K562 (cell line): ENCODE measurements around the gene CPNE2. TPM values are rescaled to one million over a fixed set of nuclear protein-coding genes. Genes with fewer than 3 reads are reported as not detected.

Experiments
- ATAC-seq: fragments of 200-7000 bp; cut with Tn5 transposase; 3 replicates; pipeline ENCODE4 v1.9.1; 2020; ENCODE audit warnings: moderate library complexity
- BruUV-seq: library from RNA; stranded (reverse); fragments of 400-500 nt; replicated peaks from 2 replicates; lab custom pipeline; 2021; lab: Mats Ljungman, UMichigan
- CTCF ChIA-PET: fragments of 300-600 bp; formaldehyde crosslinking; extraction: SDS; loops from one replicate; lab custom pipeline; 2021; ENCODE audit warnings: low intra/inter-chr PET ratio; lab: Yijun Ruan, JAX
- POLR2A ChIA-PET: fragments of 300-600, 350-650 bp; sonication (Branson Sonifier 250); formaldehyde crosslinking; extraction: SDS; loops from one replicate; lab custom pipeline; 2021; ENCODE audit warnings: antibody characterized with exemption, inconsistent platforms; lab: Yijun Ruan, JAX
- DNase-seq, 4 experiments: peaks; one replicate each; pipeline versions ENCODE4 v3.0.0 to v3.0.0-alpha.2; 2011 to 2018; ENCODE audit warnings: low spot score in 3 of 4, mixed read lengths in 3 of 4; ENCODE audit errors: extremely low read depth in 1 of 4
- FAIRE-seq: peaks from 2 replicates; lab custom pipeline; 2011; peaks lifted over from hg19 to GRCh38; lab: Jason Lieb, UNC
- H2AFZ ChIP-seq: 2 replicates; pipeline ENCODE4 v1.6.0; 2011; ENCODE audit warnings: low read depth, low read length, control low read depth, inconsistent platforms
- H3K27ac ChIP-seq: fragments of 200-600 bp; 3 replicates; pipeline ENCODE4 v1.8.0; 2011; ENCODE audit warnings: low read depth, mild to moderate bottlenecking, control low read depth, inconsistent platforms, low read length, moderate library complexity, mixed read lengths; ENCODE audit errors: extremely low read depth
- H3K27me3 ChIP-seq, 2 experiments: fragments of 300-600 bp in 1 of 2; 2 replicates in 1 of 2; 3 replicates in 1 of 2; pipeline versions ENCODE4 v1.6.0 to v1.8.0; 2011; ENCODE audit warnings: inconsistent platforms in 2 of 2, low read length in 2 of 2, mild to moderate bottlenecking in 1 of 2, mixed read lengths in 1 of 2, moderate library complexity in 1 of 2; ENCODE audit not compliant: control insufficient read depth in 2 of 2, insufficient read depth in 2 of 2
- H3K36me3 ChIP-seq: fragments of 300-600 bp; 3 replicates; pipeline ENCODE4 v1.8.0; 2011; ENCODE audit warnings: mild to moderate bottlenecking, low read length, inconsistent platforms; ENCODE audit not compliant: control insufficient read depth, insufficient read depth
- H3K4me1 ChIP-seq, 2 experiments: fragments of 200-600 bp in 1 of 2; replicated peaks in 1 of 2; 2 replicates in 1 of 2; 3 replicates in 1 of 2; pipeline versions ENCODE4 v1.5.1 to v1.8.0; 2011; ENCODE audit warnings: inconsistent platforms in 2 of 2, low read length in 2 of 2, mild to moderate bottlenecking in 1 of 2, mixed read lengths in 1 of 2, moderate library complexity in 1 of 2; ENCODE audit not compliant: control insufficient read depth in 2 of 2, insufficient read depth in 2 of 2
- H3K4me2 ChIP-seq: 2 replicates; pipeline ENCODE4 v1.6.1; 2011; ENCODE audit warnings: low read length, control low read depth, inconsistent platforms, mixed read lengths; ENCODE audit not compliant: insufficient read depth
- H3K4me3 ChIP-seq: fragments of 200-600 bp; sonication (generic), shearing (Covaris generic); 2 replicates; pipeline ENCODE4 v1.5.1; 2016; ENCODE audit warnings: control low read depth, inconsistent platforms
- H3K79me2 ChIP-seq: fragments of 200-600 bp; 3 replicates; pipeline ENCODE4 v1.8.0; 2011; ENCODE audit warnings: low read length, inconsistent platforms; ENCODE audit not compliant: control insufficient read depth, insufficient read depth
- H3K9ac ChIP-seq, 2 experiments: 2 replicates each; pipeline versions ENCODE4 v1.6.0 to v1.6.1; 2011; ENCODE audit warnings: low read depth in 2 of 2, low read length in 2 of 2, control low read depth in 1 of 2, inconsistent platforms in 1 of 2, mild to moderate bottlenecking in 1 of 2, mixed read lengths in 1 of 2; ENCODE audit not compliant: insufficient read depth in 1 of 2
- H3K9me1 ChIP-seq: one replicate; pipeline ENCODE4 v1.6.0; 2011; ENCODE audit warnings: inconsistent platforms, mild to moderate bottlenecking, low read length, moderate library complexity; ENCODE audit not compliant: control insufficient read depth, insufficient read depth
- H3K9me3 ChIP-seq: replicated peaks from 2 replicates; pipeline ENCODE4 v1.5.1; 2011; ENCODE audit warnings: low read depth, low read length, inconsistent platforms; ENCODE audit not compliant: control insufficient read depth, insufficient read depth
- H4K20me1 ChIP-seq: replicated peaks from 2 replicates; pipeline ENCODE4 v1.6.1; 2011; ENCODE audit warnings: low read length, inconsistent platforms, mixed read lengths; ENCODE audit not compliant: control insufficient read depth, insufficient read depth
- AFF4 ChIP-seq: sonication (generic); formaldehyde crosslinking; IDR thresholded peaks from 2 replicates; pipeline ENCODE4 v1.8.0; 2023; ENCODE audit warnings: mild to moderate bottlenecking, missing genetic modification reagents
- CXXC5 ChIP-seq: fragments of 250-450 bp; sonication (Bioruptor Pico); IDR thresholded peaks from 2 replicates; pipeline ENCODE4 v1.8.0; 2022; ENCODE audit warnings: inconsistent platforms, mild to moderate bottlenecking, moderate library complexity
- FOXA1 ChIP-seq: fragments of 450-650 bp; IDR thresholded peaks from 2 replicates; pipeline ENCODE4 v1.6.1; 2016; ENCODE audit warnings: mild to moderate bottlenecking, borderline replicate concordance
- MCM7 ChIP-seq, 2 experiments: fragments of 450-650 bp; IDR thresholded peaks; 2 replicates each; pipeline ENCODE4 v1.6.1; 2016 to 2018
- NFATC3 ChIP-seq: fragments of 450-650 bp; IDR thresholded peaks from 2 replicates; pipeline ENCODE4 v1.6.1; 2017; ENCODE audit warnings: mild to moderate bottlenecking
- NR1H2 ChIP-seq: sonication (generic); formaldehyde crosslinking; IDR thresholded peaks from 2 replicates; pipeline ENCODE4 v1.4.0; 2020; ENCODE audit warnings: mild to moderate bottlenecking, missing genetic modification reagents
- RFX5 ChIP-seq: IDR thresholded peaks from 2 replicates; pipeline ENCODE4 v1.6.1; 2011; ENCODE audit warnings: low read depth, mild to moderate bottlenecking, improper control_type of control experiment, low read length
- SRSF9 ChIP-seq: fragments of 200-400 bp; formaldehyde crosslinking; IDR thresholded peaks from 2 replicates; pipeline ENCODE4 v1.6.1; 2017; ENCODE audit warnings: low read depth, low read length, borderline replicate concordance
- TCF7L2 ChIP-seq: fragments of 150-350 bp; IDR thresholded peaks from 2 replicates; pipeline ENCODE4 v1.6.1; 2016; ENCODE audit warnings: low read depth, mild to moderate bottlenecking, low read length, moderate library complexity
- ZNF175 ChIP-seq: fragments of 200-800 bp; sonication (Bioruptor generic); IDR thresholded peaks from 2 replicates; pipeline ENCODE4 v1.6.1; 2016; ENCODE audit warnings: low read depth, mild to moderate bottlenecking, missing genetic modification characterization, missing compliant biosample characterization
- ZNF280B ChIP-seq: fragments of 250-450 bp; sonication (Bioruptor Pico); IDR thresholded peaks from 2 replicates; pipeline ENCODE4 v1.5.1; 2021; ENCODE audit warnings: mild to moderate bottlenecking
- ZNF311 ChIP-seq: fragments of 250-450 bp; sonication (Bioruptor Pico); IDR thresholded peaks from 2 replicates; pipeline ENCODE4 v1.4.0; 2020; ENCODE audit warnings: mild to moderate bottlenecking, moderate library complexity
- ZNF583 ChIP-seq: fragments of 250-450 bp; sonication (Bioruptor Pico); IDR thresholded peaks from 2 replicates; pipeline ENCODE4 v1.4.0; 2020
- ZNF699 ChIP-seq: fragments of 250-450 bp; sonication (Bioruptor Pico); IDR thresholded peaks from 2 replicates; pipeline ENCODE4 v1.8.0; 2021; ENCODE audit warnings: mild to moderate bottlenecking, moderate library complexity; ENCODE audit not compliant: insufficient replicate concordance
- ZNF778 ChIP-seq: fragments of 450-650 bp; formaldehyde crosslinking; IDR thresholded peaks from 2 replicates; pipeline ENCODE4 v1.4.0; 2020; ENCODE audit warnings: mild to moderate bottlenecking, moderate library complexity
- WGBS: fragments of 100-300 bp; shearing (Covaris generic); methylation state at CpG from one replicate; pipeline ENCODE4 v1.1.6; 2016; ENCODE audit warnings: low coverage, mixed read lengths; ENCODE audit not compliant: insufficient coverage; ENCODE audit errors: missing lambda C conversion rate; 5-methylcytosine and 5-hydroxymethylcytosine counted together
- in situ Hi-C: fragments of 300-500 bp; cut with MboI; formaldehyde crosslinking; loops from 4 replicates; pipeline ENCODE4 v1.15.0; 2018; ENCODE audit warnings: inconsistent platforms, mixed read lengths
- intact Hi-C: fragments of 100-400 bp; cut with micrococcal nuclease; formaldehyde crosslinking; loops from 2 replicates; pipeline ENCODE4 v1.14.2; 2022
- polyA plus RNA-seq, 8 experiments: library from polyadenylated mRNA; depleted of rRNA in 4 of 8; stranded (reverse) in 5 of 8; unstranded in 3 of 8; fragments of >200 nt; fragmentation: Nextera tagmentation in 2 of 8; fragmentation: Illumina TruSeq in 1 of 8; extraction: Ambion mirVana in 2 of 8; extraction: Trizol in 1 of 8; gene quantifications; 2 replicates each; pipeline versions ENCODE4 v1.2.1 to v1.2.3, GENCODE V29; 2011 to 2014; ENCODE audit warnings: inconsistent platforms in 1 of 8, missing spikeins in 1 of 8
- total RNA-seq, 7 experiments: library from RNA; depleted of rRNA in 6 of 7; stranded (reverse); fragments of >200 nt in 6 of 7; fragmentation: Illumina TruSeq in 2 of 7; extraction: Trizol in 2 of 7; gene quantifications; 2 replicates each; pipeline versions ENCODE4 v1.2.1 to v1.2.3, GENCODE V29; 2011 to 2021; ENCODE audit warnings: low replicate concordance in 1 of 7
- TF ChIP-seq, protein P1 (sequence below): fragments of 200-800 bp; sonication (Bioruptor generic); IDR thresholded peaks from 2 replicates; pipeline ENCODE4 v1.6.1; 2017; ENCODE audit warnings: missing genetic modification characterization, missing compliant biosample characterization

Gene CPNE2
- total and polyA plus RNA-seq, 9 of the 15 experiments (the other 6 are each of a cell fraction or from before 2014, with no cell fraction given): 3.0 to 13.9 (median 8.6) TPM

DNA sequence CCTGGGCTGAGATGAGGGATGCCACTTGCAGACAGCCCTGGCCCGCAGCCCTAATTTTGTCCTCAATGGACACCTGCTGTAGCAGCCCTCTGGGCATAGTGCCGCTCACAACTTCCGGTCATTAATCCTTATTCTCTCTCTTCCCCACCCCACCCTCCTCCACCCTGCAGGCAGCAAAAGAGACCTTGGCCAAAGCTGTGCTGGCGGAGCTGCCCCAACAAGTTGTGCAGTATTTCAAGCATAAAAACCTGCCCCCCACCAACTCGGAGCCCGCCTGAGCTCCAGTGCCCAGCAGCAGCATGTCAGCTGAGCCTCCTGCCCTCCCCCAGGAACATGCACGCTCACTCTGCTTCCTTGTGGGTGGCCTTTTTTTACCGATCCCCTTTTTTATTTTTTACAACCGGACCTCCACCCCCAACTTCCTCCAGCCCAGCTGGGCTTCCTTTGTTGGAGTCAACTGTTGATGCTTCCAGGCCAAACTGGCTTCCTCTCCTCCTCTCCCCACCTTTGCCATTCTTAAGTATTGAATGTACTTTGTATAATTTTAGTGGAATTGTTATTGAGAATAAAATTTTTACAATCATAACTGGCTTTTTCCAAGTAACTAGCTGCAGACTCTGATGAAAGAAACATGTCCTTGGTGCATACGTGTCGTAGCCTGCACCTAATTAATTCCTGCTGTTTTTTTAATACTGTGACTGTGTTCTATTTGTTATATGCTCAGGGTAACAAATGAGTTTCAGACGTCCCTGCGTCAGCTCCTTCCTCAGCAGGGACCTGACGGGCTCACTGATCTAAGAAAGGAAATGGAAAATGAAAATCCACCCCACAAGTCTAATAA is 55.2 kb downstream of the CPNE2 start:
- in situ Hi-C loops: no loop called here
- Histone ChIP-seq H3K4me1 (peaks cover 17 to 23% of the 10 kb centered on the region in 2 experiments), H3K27ac (no peak overlapping the region), H3K9ac (peak overlapping the region in 1 of 2 experiments; percentile 29; a peak in 1 of 4 replicates), H2AFZ (no peak overlapping the region), H3K36me3 (peaks cover 10% of the 10 kb centered on the region; the same call in 2 of the 3 replicates), H3K27me3 (no peaks in the 10 kb centered on the region), H3K4me3 (no peak overlapping the region), H3K79me2 (no peaks in the 10 kb centered on the region), H4K20me1 (no peaks in the 10 kb centered on the region), H3K9me1 (no peaks in the 10 kb centered on the region), H3K9me3 (no peaks in the 10 kb centered on the region), H3K4me2 (no peak overlapping the region)
- FAIRE-seq (no peak), ATAC-seq (no peak), DNase-seq (no peak)
- POLR2A ChIA-PET: interaction anchor here (0.7 to 1.2 kb wide), 4 partner anchors 9 to 76 kb away, joined by 3 to 5 read pairs (median 4); no protein-coding TSS in a partner anchor
- 60% methylated on average over 14 of the region's 14 CpGs for WGBS
- BruUV-seq: no TSS peak
- intact Hi-C loops: no loop called here
- CTCF ChIA-PET: no interaction called here
- TF ChIP-seq NR1H2 (CRISPR knock-in tag) (no peak), CXXC5 (CRISPR knock-in tag) (no peak), ZNF175 (CRISPR knock-in tag) (no peak), RFX5 (no peak), ZNF280B (CRISPR knock-in tag) (no peak), FOXA1 (no peak), ZNF583 (CRISPR knock-in tag) (no peak), ZNF699 (CRISPR knock-in tag) (no peak), MCM7 (IDR thresholded peaks at IDR 0.05) (no peak), ZNF778 (CRISPR knock-in tag) (no peak), SRSF9 (no peak), TCF7L2 (no peak), AFF4 (CRISPR knock-in tag) (no peak), ZNF311 (CRISPR knock-in tag) (no peak), NFATC3 (no peak)
- TF ChIP-seq, protein P1, sequence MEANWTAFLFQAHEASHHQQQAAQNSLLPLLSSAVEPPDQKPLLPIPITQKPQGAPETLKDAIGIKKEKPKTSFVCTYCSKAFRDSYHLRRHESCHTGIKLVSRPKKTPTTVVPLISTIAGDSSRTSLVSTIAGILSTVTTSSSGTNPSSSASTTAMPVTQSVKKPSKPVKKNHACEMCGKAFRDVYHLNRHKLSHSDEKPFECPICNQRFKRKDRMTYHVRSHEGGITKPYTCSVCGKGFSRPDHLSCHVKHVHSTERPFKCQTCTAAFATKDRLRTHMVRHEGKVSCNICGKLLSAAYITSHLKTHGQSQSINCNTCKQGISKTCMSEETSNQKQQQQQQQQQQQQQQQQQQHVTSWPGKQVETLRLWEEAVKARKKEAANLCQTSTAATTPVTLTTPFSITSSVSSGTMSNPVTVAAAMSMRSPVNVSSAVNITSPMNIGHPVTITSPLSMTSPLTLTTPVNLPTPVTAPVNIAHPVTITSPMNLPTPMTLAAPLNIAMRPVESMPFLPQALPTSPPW: no peak
